ENCODE results near the gene SLC22A31. TPM values are rescaled to one million over a fixed set of nuclear protein-coding genes. Genes with fewer than 3 reads are reported as not detected.

Gene SLC22A31
- total RNA-seq, 1 experiment from 2014 or later: 4.5 TPM

DNA sequence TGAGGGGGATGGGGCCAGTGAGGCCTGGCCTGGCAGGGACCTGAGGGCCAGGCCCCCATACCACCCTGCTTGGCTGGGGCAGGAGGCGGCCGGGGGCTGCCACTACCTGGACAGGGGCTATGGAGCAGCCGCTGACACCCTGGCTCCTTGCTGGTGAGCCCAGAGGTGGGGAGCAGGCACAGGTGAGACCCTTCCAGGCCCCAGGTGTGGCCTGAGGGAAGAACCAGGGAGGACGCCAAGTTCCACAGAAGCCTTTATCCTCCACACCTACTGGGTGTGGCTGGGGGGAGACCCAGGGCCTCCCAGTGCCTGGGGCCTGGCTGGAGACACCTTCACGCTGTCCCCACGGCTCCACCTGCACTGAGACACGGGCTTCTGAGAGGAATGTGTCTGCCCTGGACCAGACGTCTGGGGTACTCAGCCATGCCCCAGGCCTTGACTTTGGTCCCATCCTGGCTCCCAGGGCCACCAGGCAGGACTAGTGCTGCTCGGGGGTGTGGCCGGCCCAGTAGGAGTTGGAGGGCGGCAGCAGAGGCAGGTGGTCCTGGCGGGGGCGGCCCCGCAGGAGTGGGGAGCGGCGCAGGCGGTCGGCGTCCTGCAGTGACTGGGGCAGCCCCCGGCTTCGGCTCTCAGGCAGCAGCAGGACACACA, 4.7 kb downstream of the SLC22A31 start:
- Histone ChIP-seq H3K36me3 (ENCODE audit: control insufficient read depth, insufficient read depth, low read length) (no peaks in the 10 kb centered on the region; the same call in 1 of the 2 replicates), H3K9me3 (ENCODE audit: control insufficient read depth, insufficient read depth, low read depth, low read length) (no peaks in the 10 kb centered on the region), H3K4me3 (ENCODE audit: low read depth in 2 of 2, low read length in 2 of 2) (no peak overlapping the region), H3K4me1 (ENCODE audit: control insufficient read depth, insufficient read depth, low read length) (no peaks in the 10 kb centered on the region), H3K27me3 (ENCODE audit: control insufficient read depth, insufficient read depth, low read length) (no peaks in the 10 kb centered on the region), H3K27ac (ENCODE audit: low read length) (no peak overlapping the region)
- ChIA-PET CTCF (no interaction called here), POLR2A (no interaction called here)
- intact Hi-C loops (cut with micrococcal nuclease; ENCODE audit: unreplicated experiment): no loop called here
- BruUV-seq (replicated peaks): no TSS peak
- TF ChIP-seq, protein P1, sequence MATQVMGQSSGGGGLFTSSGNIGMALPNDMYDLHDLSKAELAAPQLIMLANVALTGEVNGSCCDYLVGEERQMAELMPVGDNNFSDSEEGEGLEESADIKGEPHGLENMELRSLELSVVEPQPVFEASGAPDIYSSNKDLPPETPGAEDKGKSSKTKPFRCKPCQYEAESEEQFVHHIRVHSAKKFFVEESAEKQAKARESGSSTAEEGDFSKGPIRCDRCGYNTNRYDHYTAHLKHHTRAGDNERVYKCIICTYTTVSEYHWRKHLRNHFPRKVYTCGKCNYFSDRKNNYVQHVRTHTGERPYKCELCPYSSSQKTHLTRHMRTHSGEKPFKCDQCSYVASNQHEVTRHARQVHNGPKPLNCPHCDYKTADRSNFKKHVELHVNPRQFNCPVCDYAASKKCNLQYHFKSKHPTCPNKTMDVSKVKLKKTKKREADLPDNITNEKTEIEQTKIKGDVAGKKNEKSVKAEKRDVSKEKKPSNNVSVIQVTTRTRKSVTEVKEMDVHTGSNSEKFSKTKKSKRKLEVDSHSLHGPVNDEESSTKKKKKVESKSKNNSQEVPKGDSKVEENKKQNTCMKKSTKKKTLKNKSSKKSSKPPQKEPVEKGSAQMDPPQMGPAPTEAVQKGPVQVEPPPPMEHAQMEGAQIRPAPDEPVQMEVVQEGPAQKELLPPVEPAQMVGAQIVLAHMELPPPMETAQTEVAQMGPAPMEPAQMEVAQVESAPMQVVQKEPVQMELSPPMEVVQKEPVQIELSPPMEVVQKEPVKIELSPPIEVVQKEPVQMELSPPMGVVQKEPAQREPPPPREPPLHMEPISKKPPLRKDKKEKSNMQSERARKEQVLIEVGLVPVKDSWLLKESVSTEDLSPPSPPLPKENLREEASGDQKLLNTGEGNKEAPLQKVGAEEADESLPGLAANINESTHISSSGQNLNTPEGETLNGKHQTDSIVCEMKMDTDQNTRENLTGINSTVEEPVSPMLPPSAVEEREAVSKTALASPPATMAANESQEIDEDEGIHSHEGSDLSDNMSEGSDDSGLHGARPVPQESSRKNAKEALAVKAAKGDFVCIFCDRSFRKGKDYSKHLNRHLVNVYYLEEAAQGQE (IDR thresholded peaks at IDR 0.05; ENCODE audit: insufficient read depth in 1 of 2, low read depth in 2 of 2, low read length in 1 of 2): no peak
- TF ChIP-seq TCF7L2 (IDR thresholded peaks at IDR 0.05; ENCODE audit: low read depth, low read length) (no peak), SIN3A (IDR thresholded peaks at IDR 0.05; ENCODE audit: borderline replicate concordance, insufficient read depth, low read depth, low read length) (no peak), CTCF (IDR thresholded peaks at IDR 0.05) (no peak), POLR2AphosphoS5 (IDR thresholded peaks at IDR 0.05; ENCODE audit: low read depth, low read length) (no peak)
- in situ Hi-C loops (cut with HindIII; ENCODE audit: low pct_unique_long_range_greater_than_20kb, low sequenced_read_pairs): no loop called here
- DNase-seq (ENCODE audit: low read depth, low spot score) (no peak), ATAC-seq (no peak)

DNA sequence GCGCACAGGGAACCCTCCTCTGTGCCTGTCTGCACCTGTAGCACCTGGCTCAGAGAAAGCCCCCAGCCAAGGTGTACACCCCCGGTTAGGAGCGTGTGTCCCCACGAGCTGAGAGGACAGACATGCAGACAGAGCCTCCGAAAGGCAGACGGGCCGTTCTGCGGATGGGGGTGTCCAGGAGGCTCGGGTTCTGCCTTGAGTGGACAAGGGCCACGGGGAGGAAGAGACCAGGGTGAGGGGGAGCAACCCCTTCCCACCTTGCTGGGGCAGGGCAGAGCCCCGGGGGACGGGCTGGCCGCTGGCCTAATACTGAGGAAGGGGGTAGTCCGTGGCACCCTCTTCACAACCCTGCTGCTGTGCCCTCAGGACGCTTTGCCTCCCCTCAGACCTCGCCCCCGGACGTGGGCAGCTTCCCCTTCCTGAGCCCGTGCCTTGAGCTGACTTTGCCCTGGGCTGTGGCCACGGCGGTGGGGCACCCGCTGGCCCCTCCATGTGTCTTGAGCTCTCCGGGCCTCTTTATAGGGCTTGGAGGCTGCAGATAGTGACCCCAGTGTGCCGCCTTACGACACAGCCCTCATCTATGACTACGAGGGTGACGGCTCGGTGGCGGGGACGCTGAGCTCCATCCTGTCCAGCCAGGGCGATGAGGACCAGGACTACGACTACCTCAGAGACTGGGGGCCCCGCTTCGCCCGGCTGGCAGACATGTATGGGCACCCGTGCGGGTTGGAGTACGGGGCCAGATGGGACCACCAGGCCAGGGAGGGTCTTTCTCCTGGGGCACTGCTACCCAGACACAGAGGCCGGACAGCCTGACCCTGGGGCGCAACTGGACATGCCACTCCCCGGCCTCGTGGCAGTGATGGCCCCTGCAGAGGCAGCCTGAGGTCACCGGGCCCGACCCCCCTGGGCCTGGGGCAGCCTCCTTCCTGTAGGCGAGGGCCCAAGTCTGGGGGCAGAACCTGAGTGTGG, 5.7 kb downstream of the SLC22A31 start:
- no peaks in the 10 kb centered on the region for H3K4me1 ChIP-seq (ENCODE audit: control insufficient read depth, insufficient read depth, low read length)
- no peaks in the 10 kb centered on the region for H3K27me3 ChIP-seq (ENCODE audit: control insufficient read depth, insufficient read depth, low read length)
- ATAC-seq (no peak), DNase-seq (ENCODE audit: low read depth, low spot score) (no peak)
- POLR2A ChIA-PET: no interaction called here
- CTCF ChIA-PET: no interaction called here
- in situ Hi-C loops (cut with HindIII; ENCODE audit: low pct_unique_long_range_greater_than_20kb, low sequenced_read_pairs) (no loop called here), intact Hi-C loops (cut with micrococcal nuclease; ENCODE audit: unreplicated experiment) (no loop called here)
- H3K4me3 ChIP-seq (ENCODE audit: low read depth in 2 of 2, low read length in 2 of 2): no peak overlapping the region
- TF ChIP-seq TCF7L2 (IDR thresholded peaks at IDR 0.05; ENCODE audit: low read depth, low read length): no peak
- TF ChIP-seq, protein P1 (IDR thresholded peaks at IDR 0.05; ENCODE audit: insufficient read depth in 1 of 2, low read depth in 2 of 2, low read length in 1 of 2): no peak
- no peak for TF ChIP-seq POLR2AphosphoS5 (IDR thresholded peaks at IDR 0.05; ENCODE audit: low read depth, low read length)
- no peak for TF ChIP-seq CTCF (IDR thresholded peaks at IDR 0.05)
- no peak for TF ChIP-seq SIN3A (IDR thresholded peaks at IDR 0.05; ENCODE audit: borderline replicate concordance, insufficient read depth, low read depth, low read length)
- no peaks in the 10 kb centered on the region; the same call in 1 of the 2 replicates for H3K36me3 ChIP-seq (ENCODE audit: control insufficient read depth, insufficient read depth, low read length)
- H3K27ac ChIP-seq (ENCODE audit: low read length): no peak overlapping the region
- H3K9me3 ChIP-seq (ENCODE audit: control insufficient read depth, insufficient read depth, low read depth, low read length): no peaks in the 10 kb centered on the region
- no TSS peak for BruUV-seq (replicated peaks)
